Tibial nerve (tissue), 4 donors: ENCODE measurements around the gene ZMYND8.

Experiments
- EP300 ChIP-seq, 2 donors: sonication (generic); formaldehyde crosslinking; IDR thresholded peaks; one replicate each; pipeline ENCODE4 v1.6.1; 2017; ENCODE audit warnings: antibody characterized with exemption in 2 of 2, mild to moderate bottlenecking in 1 of 2
- TF ChIP-seq, protein P1 (sequence below), 5 experiments: fragments of 200-600 bp in 3 of 5; fragments of 450-650 bp in 2 of 5; sonication (generic) in 3 of 5; IDR thresholded peaks; one replicate each; pipeline ENCODE4 v1.5.1; 2016 to 2019; ENCODE audit warnings: antibody characterized with exemption in 5 of 5, mild to moderate bottlenecking in 3 of 5, moderate library complexity in 2 of 5

DNA sequence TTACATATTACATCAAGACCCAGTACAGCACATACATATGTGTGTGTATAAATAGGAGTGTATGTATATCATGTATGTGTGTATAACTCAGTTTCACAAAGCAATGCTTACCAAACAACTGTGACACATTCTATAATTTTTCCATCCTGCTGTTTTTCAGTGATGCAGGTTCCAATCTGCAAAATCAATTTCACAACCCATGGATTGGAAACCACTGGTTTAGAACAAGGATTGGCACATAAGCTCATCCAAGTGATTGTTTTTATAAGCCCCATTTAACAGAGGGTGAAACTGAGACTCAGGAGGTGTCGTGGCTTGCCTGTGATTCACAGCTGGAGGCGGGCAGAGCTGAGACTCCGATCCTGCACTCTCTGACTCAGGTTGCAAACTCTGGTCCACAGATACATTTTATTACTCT, 158.2 kb downstream of the ZMYND8 start:
- TF ChIP-seq, protein P1, sequence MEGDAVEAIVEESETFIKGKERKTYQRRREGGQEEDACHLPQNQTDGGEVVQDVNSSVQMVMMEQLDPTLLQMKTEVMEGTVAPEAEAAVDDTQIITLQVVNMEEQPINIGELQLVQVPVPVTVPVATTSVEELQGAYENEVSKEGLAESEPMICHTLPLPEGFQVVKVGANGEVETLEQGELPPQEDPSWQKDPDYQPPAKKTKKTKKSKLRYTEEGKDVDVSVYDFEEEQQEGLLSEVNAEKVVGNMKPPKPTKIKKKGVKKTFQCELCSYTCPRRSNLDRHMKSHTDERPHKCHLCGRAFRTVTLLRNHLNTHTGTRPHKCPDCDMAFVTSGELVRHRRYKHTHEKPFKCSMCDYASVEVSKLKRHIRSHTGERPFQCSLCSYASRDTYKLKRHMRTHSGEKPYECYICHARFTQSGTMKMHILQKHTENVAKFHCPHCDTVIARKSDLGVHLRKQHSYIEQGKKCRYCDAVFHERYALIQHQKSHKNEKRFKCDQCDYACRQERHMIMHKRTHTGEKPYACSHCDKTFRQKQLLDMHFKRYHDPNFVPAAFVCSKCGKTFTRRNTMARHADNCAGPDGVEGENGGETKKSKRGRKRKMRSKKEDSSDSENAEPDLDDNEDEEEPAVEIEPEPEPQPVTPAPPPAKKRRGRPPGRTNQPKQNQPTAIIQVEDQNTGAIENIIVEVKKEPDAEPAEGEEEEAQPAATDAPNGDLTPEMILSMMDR (IDR thresholded peaks at IDR 0.05), result no peak
- TF ChIP-seq EP300 (IDR thresholded peaks at IDR 0.05), result no peak
